ENCODE data around the gene CAPRIN1. TPM values are rescaled to one million over a fixed set of nuclear protein-coding genes. Genes with fewer than 3 reads are reported as not detected.

Gene CAPRIN1, protein sequence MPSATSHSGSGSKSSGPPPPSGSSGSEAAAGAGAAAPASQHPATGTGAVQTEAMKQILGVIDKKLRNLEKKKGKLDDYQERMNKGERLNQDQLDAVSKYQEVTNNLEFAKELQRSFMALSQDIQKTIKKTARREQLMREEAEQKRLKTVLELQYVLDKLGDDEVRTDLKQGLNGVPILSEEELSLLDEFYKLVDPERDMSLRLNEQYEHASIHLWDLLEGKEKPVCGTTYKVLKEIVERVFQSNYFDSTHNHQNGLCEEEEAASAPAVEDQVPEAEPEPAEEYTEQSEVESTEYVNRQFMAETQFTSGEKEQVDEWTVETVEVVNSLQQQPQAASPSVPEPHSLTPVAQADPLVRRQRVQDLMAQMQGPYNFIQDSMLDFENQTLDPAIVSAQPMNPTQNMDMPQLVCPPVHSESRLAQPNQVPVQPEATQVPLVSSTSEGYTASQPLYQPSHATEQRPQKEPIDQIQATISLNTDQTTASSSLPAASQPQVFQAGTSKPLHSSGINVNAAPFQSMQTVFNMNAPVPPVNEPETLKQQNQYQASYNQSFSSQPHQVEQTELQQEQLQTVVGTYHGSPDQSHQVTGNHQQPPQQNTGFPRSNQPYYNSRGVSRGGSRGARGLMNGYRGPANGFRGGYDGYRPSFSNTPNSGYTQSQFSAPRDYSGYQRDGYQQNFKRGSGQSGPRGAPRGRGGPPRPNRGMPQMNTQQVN
- total RNA-seq (2014; rRNA removed; shearing (Covaris generic)) (365 and 368 TPM in 2 replicates), polyA plus RNA-seq (2016; fragmentation: Nextera tagmentation; extraction: Ambion mirVana) (113 and 119 TPM in 2 replicates)
- long read RNA-seq, full-length matches to known transcripts = 27 of 49 reads
- long read RNA-seq, partial matches to known transcripts = 13 of 49 reads
- long read RNA-seq, other reads (novel, unspliced or antisense) = 9 of 49 reads

DNA sequence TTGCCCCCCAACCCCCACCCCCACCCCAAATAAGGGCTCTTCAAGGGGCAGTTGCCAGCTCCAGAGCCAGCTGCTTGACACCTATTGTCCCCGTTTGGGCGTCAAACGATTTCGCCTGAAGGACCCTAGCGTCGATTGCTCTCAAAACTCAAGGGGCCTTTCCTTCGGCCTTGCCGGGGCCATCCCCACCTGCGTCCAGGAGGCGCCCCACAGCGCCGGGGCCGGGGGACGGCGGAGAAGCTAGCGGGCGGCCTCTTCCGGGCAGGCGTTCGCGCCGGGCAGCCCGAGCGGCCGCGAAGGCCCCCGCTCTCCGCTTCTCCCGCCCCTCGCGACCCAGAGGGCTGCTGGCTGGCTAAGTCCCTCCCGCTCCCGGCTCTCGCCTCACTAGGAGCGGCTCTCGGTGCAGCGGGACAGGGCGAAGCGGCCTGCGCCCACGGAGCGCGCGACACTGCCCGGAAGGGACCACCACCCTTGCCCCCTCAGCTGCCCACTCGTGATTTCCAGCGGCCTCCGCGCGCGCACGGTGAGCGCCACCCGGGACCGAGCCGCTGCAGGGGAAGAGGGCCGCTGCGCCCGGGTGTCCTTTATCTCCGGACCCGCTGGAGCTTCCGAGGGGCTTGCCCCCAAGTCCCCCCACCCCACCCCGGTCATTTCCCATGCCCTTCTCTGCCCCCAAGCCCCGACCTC is at the start of gene CAPRIN1:
TSS of gene CAPRIN1 (plus strand) at position 383 of the 687 bp plus-strand sequence. CDS start 690 bp downstream, outside the sequence.
- peaks cover 43% of the 10 kb centered on the region for H3K79me2 ChIP-seq (replicated peaks; ENCODE audit: insufficient read depth)
- Mint-ChIP-seq H3K36me3 (ENCODE audit: low read depth) (peaks cover 35% of the 10 kb centered on the region), H3K9me3 (peaks cover 6% of the 10 kb centered on the region; the same call in 2 of the 3 replicates), H3K27me3 (ENCODE audit: insufficient read depth, low read depth, poor library complexity) (peaks cover 17% of the 10 kb centered on the region), H3K27ac (peak within 1 kb of the TSS; percentile 100), H3K4me1 (peaks cover 19% of the 10 kb centered on the region), H3K4me3 (peak within 1 kb of the TSS; percentile 98)
- no peaks in the 10 kb centered on the region for H3K36me3 ChIP-seq (ENCODE audit: insufficient read depth)
- peak within 1 kb of the TSS; percentile 67 for H3K4me3 ChIP-seq
- ATAC-seq (peak; percentile 81), DNase-seq (ENCODE audit: low spot score) (peak; percentile 93)
- no peaks in the 10 kb centered on the region for H3K27me3 ChIP-seq (ENCODE audit: insufficient read depth)
- H3K4me2 ChIP-seq = peak within 1 kb of the TSS; percentile 85
- H2AFZ ChIP-seq = 0 out of 2 replicates have a peak within 1 kb of the TSS, but pooled peaks have one; percentile 21
- peak within 1 kb of the TSS; percentile 99 for H3K27ac ChIP-seq (ENCODE audit: low read depth)
- H3F3A ChIP-seq (replicated peaks; ENCODE audit: low read depth) = 0 out of 2 replicates have a peak, but pooled peaks cover 3% of the 10 kb centered on the region
- H3K9me2 ChIP-seq (ENCODE audit: insufficient read depth) = no peaks in the 10 kb centered on the region
- peaks cover 21% of the 10 kb centered on the region for H4K20me1 ChIP-seq (replicated peaks; ENCODE audit: insufficient read depth)
- TF ChIP-seq CREB1 (CRISPR knock-in tag; IDR thresholded peaks at IDR 0.05; ENCODE audit: low read depth) (peak; percentile 49; the same call in 1 of the 2 replicates), POLR2AphosphoS5 (IDR thresholded peaks at IDR 0.05; ENCODE audit: low read depth) (peak; percentile 89), ZNF114 (CRISPR knock-in tag; IDR thresholded peaks at IDR 0.05) (no peak)
- peaks cover 33% of the 10 kb centered on the region for H3K4me1 ChIP-seq (ENCODE audit: insufficient read depth)

DNA sequence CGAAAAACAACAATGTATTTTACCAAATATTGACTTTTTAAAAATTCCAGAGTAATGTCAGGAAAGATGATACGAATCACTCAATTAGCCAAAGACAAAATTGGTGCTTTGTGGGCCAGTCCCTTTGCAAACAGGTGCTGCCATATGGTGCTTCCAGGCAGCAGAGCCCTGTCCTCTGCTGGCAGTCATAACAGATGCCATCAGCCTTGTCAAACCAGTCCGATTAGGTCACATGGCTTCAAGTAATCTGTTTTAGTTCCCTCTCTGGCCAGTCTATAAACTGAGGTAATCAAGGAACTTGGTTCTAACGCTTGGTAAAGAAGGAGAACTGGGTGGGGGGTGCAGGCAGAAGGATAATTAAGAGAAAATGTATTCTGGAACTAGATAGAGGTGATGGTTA is 49.1 kb upstream of the CAPRIN1 start:
- no peaks in the 10 kb centered on the region for H3K9me3 Mint-ChIP-seq

More for the DNA sequence above, 49.1 kb upstream of the CAPRIN1 start:
- Histone ChIP-seq H2AFZ (no peak overlapping the region), H3K27me3 (ENCODE audit: insufficient read depth) (peaks cover 10% of the 10 kb centered on the region), H3K79me2 (replicated peaks; ENCODE audit: insufficient read depth) (no peaks in the 10 kb centered on the region), H3K4me3 (no peak overlapping the region), H3K4me1 (ENCODE audit: insufficient read depth) (peaks cover 4% of the 10 kb centered on the region), H3K4me2 (no peak overlapping the region), H3K9me2 (ENCODE audit: insufficient read depth) (no peaks in the 10 kb centered on the region), H4K20me1 (replicated peaks; ENCODE audit: insufficient read depth) (no peaks in the 10 kb centered on the region), H3K36me3 (ENCODE audit: insufficient read depth) (no peaks in the 10 kb centered on the region), H3K27ac (ENCODE audit: low read depth) (no peak overlapping the region), H3F3A (replicated peaks; ENCODE audit: low read depth) (no peaks in the 10 kb centered on the region)
- Mint-ChIP-seq H3K36me3 (ENCODE audit: low read depth) (no peaks in the 10 kb centered on the region), H3K27me3 (ENCODE audit: insufficient read depth, low read depth, poor library complexity) (peaks cover 10% of the 10 kb centered on the region), H3K4me1 (peaks cover 9% of the 10 kb centered on the region), H3K27ac (no peak overlapping the region), H3K4me3 (no peak overlapping the region)
- no peak for TF ChIP-seq POLR2AphosphoS5 (IDR thresholded peaks at IDR 0.05; ENCODE audit: low read depth)
- TF ChIP-seq, protein P1, sequence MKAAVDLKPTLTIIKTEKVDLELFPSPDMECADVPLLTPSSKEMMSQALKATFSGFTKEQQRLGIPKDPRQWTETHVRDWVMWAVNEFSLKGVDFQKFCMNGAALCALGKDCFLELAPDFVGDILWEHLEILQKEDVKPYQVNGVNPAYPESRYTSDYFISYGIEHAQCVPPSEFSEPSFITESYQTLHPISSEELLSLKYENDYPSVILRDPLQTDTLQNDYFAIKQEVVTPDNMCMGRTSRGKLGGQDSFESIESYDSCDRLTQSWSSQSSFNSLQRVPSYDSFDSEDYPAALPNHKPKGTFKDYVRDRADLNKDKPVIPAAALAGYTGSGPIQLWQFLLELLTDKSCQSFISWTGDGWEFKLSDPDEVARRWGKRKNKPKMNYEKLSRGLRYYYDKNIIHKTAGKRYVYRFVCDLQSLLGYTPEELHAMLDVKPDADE (IDR thresholded peaks at IDR 0.05) = no peak
- TF ChIP-seq ZNF114 (CRISPR knock-in tag; IDR thresholded peaks at IDR 0.05) = no peak
- TF ChIP-seq EZH2 (IDR thresholded peaks at IDR 0.05; ENCODE audit: low read depth, unreplicated experiment) = no peak
- no peak for TF ChIP-seq NANOG (IDR thresholded peaks at IDR 0.05; ENCODE audit: borderline replicate concordance)
- TF ChIP-seq, protein P2, sequence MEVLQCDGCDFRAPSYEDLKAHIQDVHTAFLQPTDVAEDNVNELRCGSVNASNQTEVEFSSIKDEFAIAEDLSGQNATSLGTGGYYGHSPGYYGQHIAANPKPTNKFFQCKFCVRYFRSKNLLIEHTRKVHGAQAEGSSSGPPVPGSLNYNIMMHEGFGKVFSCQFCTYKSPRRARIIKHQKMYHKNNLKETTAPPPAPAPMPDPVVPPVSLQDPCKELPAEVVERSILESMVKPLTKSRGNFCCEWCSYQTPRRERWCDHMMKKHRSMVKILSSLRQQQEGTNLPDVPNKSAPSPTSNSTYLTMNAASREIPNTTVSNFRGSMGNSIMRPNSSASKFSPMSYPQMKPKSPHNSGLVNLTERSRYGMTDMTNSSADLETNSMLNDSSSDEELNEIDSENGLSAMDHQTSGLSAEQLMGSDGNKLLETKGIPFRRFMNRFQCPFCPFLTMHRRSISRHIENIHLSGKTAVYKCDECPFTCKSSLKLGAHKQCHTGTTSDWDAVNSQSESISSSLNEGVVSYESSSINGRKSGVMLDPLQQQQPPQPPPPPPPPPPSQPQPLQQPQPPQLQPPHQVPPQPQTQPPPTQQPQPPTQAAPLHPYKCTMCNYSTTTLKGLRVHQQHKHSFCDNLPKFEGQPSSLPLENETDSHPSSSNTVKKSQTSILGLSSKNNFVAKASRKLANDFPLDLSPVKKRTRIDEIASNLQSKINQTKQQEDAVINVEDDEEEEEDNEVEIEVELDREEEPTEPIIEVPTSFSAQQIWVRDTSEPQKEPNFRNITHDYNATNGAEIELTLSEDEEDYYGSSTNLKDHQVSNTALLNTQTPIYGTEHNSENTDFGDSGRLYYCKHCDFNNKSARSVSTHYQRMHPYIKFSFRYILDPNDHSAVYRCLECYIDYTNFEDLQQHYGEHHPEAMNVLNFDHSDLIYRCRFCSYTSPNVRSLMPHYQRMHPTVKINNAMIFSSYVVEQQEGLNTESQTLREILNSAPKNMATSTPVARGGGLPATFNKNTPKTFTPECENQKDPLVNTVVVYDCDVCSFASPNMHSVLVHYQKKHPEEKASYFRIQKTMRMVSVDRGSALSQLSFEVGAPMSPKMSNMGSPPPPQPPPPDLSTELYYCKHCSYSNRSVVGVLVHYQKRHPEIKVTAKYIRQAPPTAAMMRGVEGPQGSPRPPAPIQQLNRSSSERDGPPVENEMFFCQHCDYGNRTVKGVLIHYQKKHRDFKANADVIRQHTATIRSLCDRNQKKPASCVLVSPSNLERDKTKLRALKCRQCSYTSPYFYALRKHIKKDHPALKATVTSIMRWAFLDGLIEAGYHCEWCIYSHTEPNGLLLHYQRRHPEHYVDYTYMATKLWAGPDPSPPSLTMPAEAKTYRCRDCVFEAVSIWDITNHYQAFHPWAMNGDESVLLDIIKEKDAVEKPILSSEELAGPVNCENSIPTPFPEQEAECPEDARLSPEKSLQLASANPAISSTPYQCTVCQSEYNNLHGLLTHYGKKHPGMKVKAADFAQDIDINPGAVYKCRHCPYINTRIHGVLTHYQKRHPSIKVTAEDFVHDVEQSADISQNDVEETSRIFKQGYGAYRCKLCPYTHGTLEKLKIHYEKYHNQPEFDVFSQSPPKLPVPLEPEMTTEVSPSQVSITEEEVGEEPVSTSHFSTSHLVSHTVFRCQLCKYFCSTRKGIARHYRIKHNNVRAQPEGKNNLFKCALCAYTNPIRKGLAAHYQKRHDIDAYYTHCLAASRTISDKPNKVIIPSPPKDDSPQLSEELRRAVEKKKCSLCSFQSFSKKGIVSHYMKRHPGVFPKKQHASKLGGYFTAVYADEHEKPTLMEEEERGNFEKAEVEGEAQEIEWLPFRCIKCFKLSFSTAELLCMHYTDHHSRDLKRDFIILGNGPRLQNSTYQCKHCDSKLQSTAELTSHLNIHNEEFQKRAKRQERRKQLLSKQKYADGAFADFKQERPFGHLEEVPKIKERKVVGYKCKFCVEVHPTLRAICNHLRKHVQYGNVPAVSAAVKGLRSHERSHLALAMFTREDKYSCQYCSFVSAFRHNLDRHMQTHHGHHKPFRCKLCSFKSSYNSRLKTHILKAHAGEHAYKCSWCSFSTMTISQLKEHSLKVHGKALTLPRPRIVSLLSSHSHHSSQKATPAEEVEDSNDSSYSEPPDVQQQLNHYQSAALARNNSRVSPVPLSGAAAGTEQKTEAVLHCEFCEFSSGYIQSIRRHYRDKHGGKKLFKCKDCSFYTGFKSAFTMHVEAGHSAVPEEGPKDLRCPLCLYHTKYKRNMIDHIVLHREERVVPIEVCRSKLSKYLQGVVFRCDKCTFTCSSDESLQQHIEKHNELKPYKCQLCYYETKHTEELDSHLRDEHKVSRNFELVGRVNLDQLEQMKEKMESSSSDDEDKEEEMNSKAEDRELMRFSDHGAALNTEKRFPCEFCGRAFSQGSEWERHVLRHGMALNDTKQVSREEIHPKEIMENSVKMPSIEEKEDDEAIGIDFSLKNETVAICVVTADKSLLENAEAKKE (CRISPR knock-in tag; IDR thresholded peaks at IDR 0.05) = no peak
- no peak for TF ChIP-seq EZH2phosphoT487 (IDR thresholded peaks at IDR 0.05; ENCODE audit: unreplicated experiment)
- no peak for DNase-seq (ENCODE audit: low spot score)
- no peak for ATAC-seq

All from GM23338 (cell line).